OCI-LY1 (cell line): Measurements from ENCODE around the gene IRF2.
A peak's percentile ranks its signal among the peaks of the same experiment; 100 is the strongest.

Experiments used
- H2AFZ ChIP-seq: fragments of 200-600 bp; sonication (generic), shearing (Covaris generic); 2 replicates; pipeline ENCODE4 v1.6.0; 2014; ENCODE audit warnings: antibody characterized with exemption, mild to moderate bottlenecking, low read length
- H3F3A ChIP-seq: fragments of 200-600 bp; sonication (generic), shearing (Covaris generic); 2 replicates; pipeline ENCODE4 v1.6.0; 2014; ENCODE audit warnings: mild to moderate bottlenecking, antibody characterized with exemption, low read length, moderate library complexity; ENCODE audit not compliant: insufficient read depth
- H3K27ac ChIP-seq: fragments of 200-600 bp; sonication (generic); 2 replicates; pipeline ENCODE4 v1.5.1; 2014; ENCODE audit warnings: low read length, mixed run types, mild to moderate bottlenecking, low read depth; ENCODE audit not compliant: poor library complexity, severe bottlenecking
- H3K27me3 ChIP-seq: fragments of 200-600 bp; sonication (generic); 2 replicates; pipeline ENCODE4 v1.6.0; 2014; ENCODE audit warnings: antibody characterized with exemption, mild to moderate bottlenecking, low read length, moderate library complexity; ENCODE audit not compliant: insufficient read depth
- H3K36me3 ChIP-seq: fragments of 200-600 bp; sonication (generic); 2 replicates; pipeline ENCODE4 v1.6.1; 2014; ENCODE audit warnings: mild to moderate bottlenecking, antibody characterized with exemption, low read length, moderate library complexity, mixed read lengths; ENCODE audit not compliant: insufficient read depth
- H3K4me1 ChIP-seq: fragments of 200-600 bp; sonication (generic); 2 replicates; pipeline ENCODE4 v1.5.1; 2014; ENCODE audit warnings: mild to moderate bottlenecking, low read length, moderate library complexity; ENCODE audit not compliant: insufficient read depth, severe bottlenecking
- H3K4me2 ChIP-seq: fragments of 200-600 bp; sonication (generic), shearing (Covaris generic); 2 replicates; pipeline ENCODE4 v1.6.1; 2014; ENCODE audit warnings: low read length
- H3K4me3 ChIP-seq: fragments of 200-600 bp; sonication (generic); 2 replicates; pipeline ENCODE4 v1.5.1; 2014; ENCODE audit warnings: low read length, low read depth, mild to moderate bottlenecking, mixed read lengths; ENCODE audit not compliant: poor library complexity, severe bottlenecking
- H3K79me2 ChIP-seq: fragments of 200-600 bp; shearing (Covaris generic); 2 replicates; pipeline ENCODE4 v1.6.1; 2016; ENCODE audit warnings: mixed run types, low read length, mixed read lengths; ENCODE audit not compliant: insufficient read depth
- H3K9ac ChIP-seq: fragments of 200-600 bp; sonication (generic), shearing (Covaris generic); 2 replicates; pipeline ENCODE4 v1.6.1; 2014; ENCODE audit warnings: mild to moderate bottlenecking, low read length, mixed read lengths
- H3K9me2 ChIP-seq: fragments of 200-600 bp; sonication (generic), shearing (Covaris generic); 2 replicates; pipeline ENCODE4 v1.6.1; 2014; ENCODE audit warnings: low read depth, mild to moderate bottlenecking, low read length, mixed read lengths
- H3K9me3 ChIP-seq: fragments of 200-600 bp; shearing (Covaris generic); 2 replicates; pipeline ENCODE4 v1.6.1; 2014; ENCODE audit warnings: low read length, mixed read lengths
- H4K20me1 ChIP-seq: fragments of 200-600 bp; sonication (generic), shearing (Covaris generic); 2 replicates; pipeline ENCODE4 v1.6.0; 2016; ENCODE audit warnings: mild to moderate bottlenecking, low read length; ENCODE audit not compliant: insufficient read depth
- EZH2 ChIP-seq: fragments of 200-600 bp; sonication (generic), shearing (Covaris generic); IDR thresholded peaks from 2 replicates; pipeline ENCODE4 v1.8.0; 2017; ENCODE audit warnings: borderline replicate concordance, mixed run types, mild to moderate bottlenecking, antibody characterized with exemption, low read length, moderate library complexity, mixed read lengths
- TF ChIP-seq, protein P1 (sequence below): fragments of 200-600 bp; sonication (generic), shearing (Covaris generic); IDR thresholded peaks from 2 replicates; pipeline ENCODE4 v1.5.1; 2017; ENCODE audit warnings: mild to moderate bottlenecking, antibody characterized with exemption, low read length, moderate library complexity, mixed read lengths

Gene IRF2

DNA sequence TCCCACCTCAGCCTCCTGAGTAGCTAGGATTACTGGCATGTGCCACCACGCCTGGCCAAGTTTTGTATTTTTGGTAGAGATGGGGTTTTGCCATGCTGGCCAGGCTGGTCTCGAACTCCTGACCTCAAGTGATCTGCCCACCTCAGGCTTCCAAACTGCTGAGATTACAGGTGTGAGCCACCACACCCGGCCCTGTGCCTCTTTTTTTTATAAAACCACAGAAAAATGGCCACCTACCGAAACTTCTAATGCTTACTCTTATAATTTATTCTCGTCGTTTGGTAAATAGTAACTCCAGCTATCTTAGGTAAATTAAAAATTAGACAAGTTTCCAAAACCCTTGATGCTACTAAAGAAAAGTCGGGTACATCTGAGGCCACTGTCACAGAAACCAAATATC lies 54.4 kb downstream of the IRF2 start:
- H3K9ac ChIP-seq: no peak overlapping the region
- H4K20me1 ChIP-seq: no peaks in the 10 kb centered on the region
- 0 out of 2 replicates have a peak, but pooled peaks cover 7% of the 10 kb centered on the region for H3K79me2 ChIP-seq
- H3K9me3 ChIP-seq: peaks cover 6% of the 10 kb centered on the region
- no peak for TF ChIP-seq EZH2
- TF ChIP-seq, protein P1, sequence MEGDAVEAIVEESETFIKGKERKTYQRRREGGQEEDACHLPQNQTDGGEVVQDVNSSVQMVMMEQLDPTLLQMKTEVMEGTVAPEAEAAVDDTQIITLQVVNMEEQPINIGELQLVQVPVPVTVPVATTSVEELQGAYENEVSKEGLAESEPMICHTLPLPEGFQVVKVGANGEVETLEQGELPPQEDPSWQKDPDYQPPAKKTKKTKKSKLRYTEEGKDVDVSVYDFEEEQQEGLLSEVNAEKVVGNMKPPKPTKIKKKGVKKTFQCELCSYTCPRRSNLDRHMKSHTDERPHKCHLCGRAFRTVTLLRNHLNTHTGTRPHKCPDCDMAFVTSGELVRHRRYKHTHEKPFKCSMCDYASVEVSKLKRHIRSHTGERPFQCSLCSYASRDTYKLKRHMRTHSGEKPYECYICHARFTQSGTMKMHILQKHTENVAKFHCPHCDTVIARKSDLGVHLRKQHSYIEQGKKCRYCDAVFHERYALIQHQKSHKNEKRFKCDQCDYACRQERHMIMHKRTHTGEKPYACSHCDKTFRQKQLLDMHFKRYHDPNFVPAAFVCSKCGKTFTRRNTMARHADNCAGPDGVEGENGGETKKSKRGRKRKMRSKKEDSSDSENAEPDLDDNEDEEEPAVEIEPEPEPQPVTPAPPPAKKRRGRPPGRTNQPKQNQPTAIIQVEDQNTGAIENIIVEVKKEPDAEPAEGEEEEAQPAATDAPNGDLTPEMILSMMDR: no peak
- no peak overlapping the region for H2AFZ ChIP-seq
- no peaks in the 10 kb centered on the region for H3K9me2 ChIP-seq
- no peak overlapping the region for H3K4me3 ChIP-seq
- peaks cover 43% of the 10 kb centered on the region for H3K4me1 ChIP-seq
- no peaks in the 10 kb centered on the region for H3K27me3 ChIP-seq
- H3F3A ChIP-seq: peaks cover 7% of the 10 kb centered on the region; the same call in 1 of the 2 replicates
- no peak overlapping the region for H3K4me2 ChIP-seq
- H3K27ac ChIP-seq: peak overlapping the region; percentile 57
- peaks cover 67% of the 10 kb centered on the region for H3K36me3 ChIP-seq

DNA sequence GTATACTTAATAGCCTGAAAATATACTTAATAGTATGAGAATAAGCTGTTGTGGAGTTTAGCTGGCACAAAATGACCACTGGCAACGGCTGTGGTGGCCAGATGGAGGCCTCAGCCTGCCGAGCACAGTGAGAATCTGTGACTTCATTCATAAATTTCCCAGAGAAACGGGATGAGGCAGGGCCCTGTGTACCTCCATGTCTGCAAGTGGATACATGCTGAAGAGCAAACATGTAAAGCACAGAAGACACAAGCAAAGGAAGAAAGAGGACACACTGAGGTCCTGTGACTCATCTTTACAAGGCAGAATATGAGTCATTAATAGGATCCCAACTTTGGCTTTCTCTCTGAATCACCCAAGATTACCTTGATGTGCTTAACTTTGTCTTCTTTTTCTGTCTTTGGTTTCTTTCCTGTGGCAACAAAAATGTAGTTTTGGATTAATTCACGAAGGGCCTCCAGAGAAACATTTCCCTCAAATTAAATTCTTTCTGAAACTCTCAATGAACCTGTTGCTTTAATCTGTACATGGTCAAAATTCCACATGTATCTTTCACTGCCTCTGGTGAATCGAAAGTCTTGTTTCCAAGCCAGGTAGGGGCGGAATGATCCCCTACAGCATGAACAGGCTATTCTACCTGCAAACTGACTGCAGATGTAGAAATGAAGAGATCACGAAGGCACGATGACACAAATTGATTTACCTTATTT lies 56.4 kb downstream of the IRF2 start:
- Histone ChIP-seq H3K27ac (peak overlapping the region; percentile 79), H3F3A (peaks cover 7% of the 10 kb centered on the region; the same call in 1 of the 2 replicates), H3K9me2 (no peaks in the 10 kb centered on the region), H4K20me1 (no peaks in the 10 kb centered on the region), H3K4me3 (no peak overlapping the region), H3K79me2 (0 out of 2 replicates have a peak, but pooled peaks cover 7% of the 10 kb centered on the region), H3K4me2 (peak overlapping the region; percentile 75), H3K27me3 (no peaks in the 10 kb centered on the region), H3K4me1 (peaks cover 57% of the 10 kb centered on the region), H3K9ac (peak overlapping the region; percentile 56), H2AFZ (no peak overlapping the region), H3K36me3 (peaks cover 54% of the 10 kb centered on the region), H3K9me3 (peaks cover 6% of the 10 kb centered on the region)
- TF ChIP-seq, protein P1: no peak
- no peak for TF ChIP-seq EZH2

DNA sequence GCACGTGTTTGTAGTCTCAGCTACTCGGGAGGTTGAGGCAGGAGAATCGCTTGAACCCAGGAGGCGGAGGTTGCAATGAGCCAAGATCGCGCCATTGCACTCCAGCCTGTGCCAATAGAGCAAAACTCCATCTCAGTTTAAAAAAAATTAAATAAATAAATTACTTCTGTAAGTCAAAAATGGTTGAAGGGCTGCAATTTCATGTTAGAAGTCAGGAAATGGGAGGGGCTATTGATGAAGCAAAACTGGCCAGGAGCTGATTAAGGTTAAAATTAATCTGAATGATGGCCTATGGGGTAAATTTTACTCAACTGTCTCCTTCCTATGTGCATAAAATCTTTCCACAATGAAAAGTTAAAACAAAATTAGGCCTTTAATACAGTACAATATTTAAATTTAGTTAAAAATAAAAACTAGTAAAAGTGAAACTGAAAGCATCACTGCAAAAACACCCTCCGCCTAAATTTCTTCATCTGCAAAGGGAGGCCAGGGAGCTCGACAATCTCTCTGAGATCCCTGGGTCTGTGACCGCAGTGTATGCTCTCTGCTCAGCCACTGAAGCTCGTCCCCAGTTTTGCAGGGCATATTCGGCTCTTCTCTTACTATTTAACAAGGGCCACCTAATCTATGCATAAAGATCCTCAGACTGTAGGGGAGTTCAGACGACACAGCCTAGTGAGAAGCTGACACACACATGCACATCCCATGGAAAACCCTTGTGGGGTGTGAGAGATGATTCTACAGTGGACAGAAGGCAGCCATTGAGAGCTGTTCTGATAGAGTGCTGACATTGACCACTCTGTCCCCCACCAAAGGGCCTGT lies 57.2 kb downstream of the IRF2 start:
- H3K27ac ChIP-seq: peak overlapping the region; percentile 79
- H2AFZ ChIP-seq: peak overlapping the region; percentile 22; the same call in 1 of the 2 replicates
- H3K4me3 ChIP-seq: peak overlapping the region; percentile 49

More for the DNA sequence above, 57.2 kb downstream of the IRF2 start:
- Histone ChIP-seq H3K4me1 (peaks cover 55% of the 10 kb centered on the region), H4K20me1 (no peaks in the 10 kb centered on the region), H3K9me2 (no peaks in the 10 kb centered on the region), H3F3A (peaks cover 7% of the 10 kb centered on the region; the same call in 1 of the 2 replicates), H3K9me3 (no peaks in the 10 kb centered on the region), H3K27me3 (no peaks in the 10 kb centered on the region), H3K4me2 (peak overlapping the region; percentile 75), H3K9ac (peak overlapping the region; percentile 56), H3K79me2 (no peaks in the 10 kb centered on the region), H3K36me3 (peaks cover 48% of the 10 kb centered on the region)
- no peak for TF ChIP-seq EZH2
- TF ChIP-seq, protein P1: no peak
